HepG2 (cell line): Measurements from ENCODE around the gene ADAMTS16. TPM values are rescaled to one million over a fixed set of nuclear protein-coding genes. Genes with fewer than 3 reads are reported as not detected.

Experiments
- ATAC-seq: fragments of 200-7000 bp; cut with Tn5 transposase; 3 replicates; pipeline ENCODE4 v1.9.1; 2020; ENCODE audit warnings: mild to moderate bottlenecking, moderate library complexity
- BruUV-seq: library from RNA; stranded (reverse); fragments of 400-500 nt; replicated peaks from 2 replicates; lab custom pipeline; 2021; lab: Mats Ljungman, UMichigan
- CTCF ChIA-PET: fragments of 300-600 bp; formaldehyde crosslinking; extraction: SDS; loops from one replicate; lab custom pipeline; 2021; ENCODE audit warnings: low total read pairs, inconsistent platforms, low intra/inter-chr PET ratio; lab: Yijun Ruan, JAX
- POLR2A ChIA-PET: fragments of 350-600 bp; sonication (Branson Sonifier 250); formaldehyde crosslinking; loops from one replicate; lab custom pipeline; 2020; ENCODE audit warnings: antibody characterized with exemption, inconsistent platforms; lab: Yijun Ruan, JAX
- DNase-seq: peaks from one replicate; pipeline ENCODE4 v3.0.0-alpha.2; 2015; ENCODE audit warnings: low spot score
- FAIRE-seq: peaks from 3 replicates; lab custom pipeline; 2011; peaks lifted over from hg19 to GRCh38; lab: Jason Lieb, UNC
- H2AFZ ChIP-seq: one replicate; pipeline ENCODE4 v1.6.1; 2011; ENCODE audit warnings: low read length, inconsistent platforms
- H3K27ac ChIP-seq: fragments of 300-600 bp; 3 replicates; pipeline ENCODE4 v1.8.0; 2011; ENCODE audit warnings: mixed run types, mild to moderate bottlenecking, mixed read lengths, low read length, inconsistent platforms; ENCODE audit not compliant: insufficient read depth; ENCODE audit errors: extremely low read length
- H3K27me3 ChIP-seq, 2 experiments: fragments of 200-600 bp in 1 of 2; 2 replicates in 1 of 2; 3 replicates in 1 of 2; pipeline versions ENCODE4 v1.6.0 to v1.8.0; 2011; ENCODE audit warnings: low read length in 2 of 2, mild to moderate bottlenecking in 2 of 2, moderate library complexity in 2 of 2, inconsistent platforms in 1 of 2; ENCODE audit not compliant: insufficient read depth in 2 of 2, control insufficient read depth in 1 of 2
- H3K36me3 ChIP-seq, 2 experiments: fragments of 200-600 bp in 1 of 2; replicated peaks in 1 of 2; 2 replicates in 1 of 2; 3 replicates in 1 of 2; pipeline versions ENCODE4 v1.5.1 to v1.8.0; 2011; ENCODE audit warnings: low read length in 2 of 2, inconsistent platforms in 1 of 2; ENCODE audit not compliant: insufficient read depth in 2 of 2, control insufficient read depth in 1 of 2
- H3K4me1 ChIP-seq: 2 replicates; pipeline ENCODE4 v1.5.1; 2012; ENCODE audit warnings: low read length, inconsistent platforms; ENCODE audit not compliant: insufficient read depth
- H3K4me2 ChIP-seq: 2 replicates; pipeline ENCODE4 v1.6.0; 2011; ENCODE audit warnings: low read depth, low read length, inconsistent platforms
- H3K4me3 ChIP-seq, 3 experiments: fragments of 200-600 bp in 1 of 3; sonication (generic), shearing (Covaris generic) in 1 of 3; replicated peaks in 1 of 3; 2 replicates each; pipeline ENCODE4 v1.5.1; 2011 to 2016; ENCODE audit warnings: low read length in 3 of 3, inconsistent platforms in 2 of 3, low read depth in 2 of 3, mild to moderate bottlenecking in 2 of 3, control low read depth in 1 of 3, mixed read lengths in 1 of 3; ENCODE audit not compliant: insufficient read depth in 1 of 3
- H3K79me2 ChIP-seq: one replicate; pipeline ENCODE4 v1.6.1; 2011; ENCODE audit warnings: low read length, inconsistent platforms; ENCODE audit not compliant: insufficient read depth
- H3K9ac ChIP-seq: 2 replicates; pipeline ENCODE4 v1.6.0; 2011; ENCODE audit warnings: mild to moderate bottlenecking, low read depth, low read length, inconsistent platforms; ENCODE audit not compliant: insufficient read depth
- H3K9me3 ChIP-seq: 2 replicates; pipeline ENCODE4 v1.5.1; 2012; ENCODE audit warnings: mild to moderate bottlenecking, low read length
- H4K20me1 ChIP-seq: 2 replicates; pipeline ENCODE4 v1.6.0; 2011; ENCODE audit warnings: inconsistent platforms, mild to moderate bottlenecking, low read length, moderate library complexity; ENCODE audit not compliant: insufficient read depth
- HNRNPL ChIP-seq: fragments of 200-400 bp; formaldehyde crosslinking; IDR thresholded peaks from 2 replicates; pipeline ENCODE4 v1.6.1; 2017; ENCODE audit warnings: mild to moderate bottlenecking, low read depth, low read length
- MZF1 ChIP-seq: sonication (generic); formaldehyde crosslinking; IDR thresholded peaks from 2 replicates; pipeline ENCODE4 v1.8.1; 2023; ENCODE audit warnings: mild to moderate bottlenecking, missing genetic modification reagents, borderline replicate concordance
- SMAD3 ChIP-seq: sonication (generic); formaldehyde crosslinking; IDR thresholded peaks from 2 replicates; pipeline ENCODE4 v1.4.0; 2020; ENCODE audit warnings: missing genetic modification reagents
- SMAD9 ChIP-seq: sonication (generic); formaldehyde crosslinking; IDR thresholded peaks from 2 replicates; pipeline ENCODE4 v1.5.1; 2020; ENCODE audit warnings: mild to moderate bottlenecking, missing genetic modification reagents
- SMARCE1 ChIP-seq: fragments of 450-650 bp; IDR thresholded peaks from 2 replicates; pipeline ENCODE4 v1.6.1; 2017; ENCODE audit warnings: borderline replicate concordance
- SP4 ChIP-seq: sonication (generic); formaldehyde crosslinking; IDR thresholded peaks from 2 replicates; pipeline ENCODE4 v1.8.1; 2023; ENCODE audit warnings: mild to moderate bottlenecking, missing genetic modification reagents
- SRF ChIP-seq: IDR thresholded peaks from 2 replicates; pipeline ENCODE4 v1.6.1; 2011; ENCODE audit warnings: mild to moderate bottlenecking, low read depth, low read length, moderate library complexity
- XBP1 ChIP-seq: sonication (generic); formaldehyde crosslinking; IDR thresholded peaks from 2 replicates; pipeline ENCODE4 v1.5.0; 2020; ENCODE audit warnings: missing genetic modification reagents
- ZFP62 ChIP-seq: sonication (generic); formaldehyde crosslinking; IDR thresholded peaks from 2 replicates; pipeline ENCODE4 v1.4.0; 2020; ENCODE audit warnings: missing genetic modification reagents
- ZNF788 ChIP-seq: sonication (generic); formaldehyde crosslinking; IDR thresholded peaks from 2 replicates; pipeline ENCODE4 v1.5.0; 2020; ENCODE audit warnings: mild to moderate bottlenecking, missing genetic modification reagents, borderline replicate concordance
- ZNF879 ChIP-seq: sonication (generic); formaldehyde crosslinking; IDR thresholded peaks from 2 replicates; pipeline ENCODE4 v1.8.1; 2023; ENCODE audit warnings: missing genetic modification reagents
- ZSCAN12 ChIP-seq: sonication (generic); formaldehyde crosslinking; IDR thresholded peaks from 2 replicates; pipeline ENCODE4 v1.9.0; 2021; ENCODE audit warnings: mild to moderate bottlenecking, missing genetic modification reagents
- WGBS: methylation state at CpG from one replicate; pipeline ENCODE4 v1.1.6; 2017; ENCODE audit warnings: low lambda C conversion rate; 5-methylcytosine and 5-hydroxymethylcytosine counted together
- in situ Hi-C: cut with HindIII; loops from 2 replicates; pipeline ENCODE4 v1.10.0; 2017; ENCODE audit warnings: low pct_unique_long_range_greater_than_20kb; ENCODE audit not compliant: extremely low pct_ligation_motif_present
- intact Hi-C: fragments of 100-400 bp; cut with micrococcal nuclease; formaldehyde crosslinking; loops from one replicate; pipeline ENCODE4 v1.10.0; 2022; ENCODE audit not compliant: unreplicated experiment
- polyA plus RNA-seq, 8 experiments: library from polyadenylated mRNA; depleted of rRNA in 3 of 8; stranded (reverse) in 7 of 8; unstranded in 1 of 8; fragments of >200 nt; fragmentation: Illumina TruSeq in 4 of 8; extraction: Trizol in 4 of 8; gene quantifications; 2 replicates each; pipeline versions ENCODE4 v1.2.1 to v1.2.3, GENCODE V29; 2011 to 2016; ENCODE audit warnings: low read depth in 4 of 8, missing spikeins in 1 of 8, mixed read lengths in 1 of 8; ENCODE audit not compliant: insufficient read depth in 1 of 8
- total RNA-seq, 5 experiments: library from RNA; depleted of rRNA; stranded (reverse); fragments of >200 nt; fragmentation: Illumina TruSeq; extraction: Trizol; gene quantifications; 2 replicates each; pipeline ENCODE4 v1.2.3, GENCODE V29; 2016; ENCODE audit warnings: low read depth in 1 of 5
- TF ChIP-seq, protein P1 (sequence below): sonication (generic); IDR thresholded peaks from 2 replicates; pipeline ENCODE4 v1.6.1; 2016; ENCODE audit warnings: low read depth, borderline replicate concordance
- TF ChIP-seq, protein P2 (sequence below): sonication (generic); formaldehyde crosslinking; IDR thresholded peaks from 2 replicates; pipeline ENCODE4 v1.4.0; 2020; ENCODE audit warnings: missing genetic modification reagents, borderline replicate concordance
- TF ChIP-seq, protein P3 (sequence below): sonication (generic); formaldehyde crosslinking; IDR thresholded peaks from 2 replicates; pipeline ENCODE4 v1.5.0; 2020; ENCODE audit warnings: mild to moderate bottlenecking, missing genetic modification reagents

The ADAMTS16 gene
- total and polyA plus RNA-seq, 2 of the 13 experiments (the other 11 are each of a cell fraction or from before 2014, with no cell fraction given) = 0.02 to 0.03 TPM

DNA sequence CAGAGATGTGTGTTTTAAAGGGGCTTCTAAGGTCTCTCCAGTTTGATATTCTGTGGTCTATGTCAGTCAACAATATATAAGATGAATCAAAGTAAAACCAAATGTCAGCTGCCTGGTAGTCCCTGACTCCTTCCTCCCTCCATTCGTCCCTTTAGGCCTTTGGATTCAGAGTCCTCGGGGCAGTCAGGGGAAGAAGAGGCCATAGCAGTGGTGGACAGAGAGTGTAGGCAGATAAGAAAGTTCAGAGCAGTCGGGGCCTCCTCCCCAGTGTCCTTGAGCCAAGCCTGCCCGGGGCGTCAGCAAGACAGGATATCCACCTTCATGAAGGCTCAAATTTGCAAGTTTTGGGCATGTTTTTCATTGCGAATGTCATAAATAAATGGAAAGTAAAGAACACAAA lies 110.6 kb downstream of the ADAMTS16 start:
- Histone ChIP-seq H3K9ac (no peak overlapping the region), H3K27ac (no peak overlapping the region), H3K4me2 (no peak overlapping the region), H3K4me1 (no peaks in the 10 kb centered on the region), H4K20me1 (no peaks in the 10 kb centered on the region), H3K27me3 (no peaks in the 10 kb centered on the region), H3K9me3 (no peaks in the 10 kb centered on the region), H3K79me2 (no peaks in the 10 kb centered on the region), H2AFZ (no peak overlapping the region), H3K4me3 (no peak overlapping the region), H3K36me3 (no peaks in the 10 kb centered on the region)
- no peak for ATAC-seq
- in situ Hi-C loops = no loop called here
- ChIA-PET POLR2A (no interaction called here), CTCF (no interaction called here)
- BruUV-seq = no TSS peak
- intact Hi-C loops = no loop called here
- DNase-seq = no peak
- TF ChIP-seq ZFP62 (CRISPR knock-in tag) = no peak
- 41% methylated on average over 5 of the region's 6 CpGs for WGBS
- FAIRE-seq = no peak

DNA sequence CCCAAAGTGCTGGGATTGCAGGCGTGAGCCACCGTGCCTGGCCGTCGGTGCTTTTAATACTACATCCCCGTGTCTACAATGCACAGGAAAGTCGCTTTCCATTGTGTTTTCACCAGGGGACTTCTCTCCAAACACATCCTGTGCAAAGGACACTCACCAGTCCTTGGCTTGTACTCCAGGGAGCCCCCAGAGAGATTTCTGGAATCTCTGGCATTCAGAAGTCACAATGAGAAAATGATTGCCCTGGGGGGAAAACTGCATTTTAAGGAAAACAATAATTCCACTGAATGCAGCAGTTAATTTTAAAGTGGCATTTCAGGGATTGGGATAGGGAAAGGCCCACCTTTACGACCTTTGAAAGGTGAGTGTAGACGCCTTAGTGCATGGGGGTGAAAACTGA lies 112.0 kb downstream of the ADAMTS16 start:
- Histone ChIP-seq H3K4me1 (no peaks in the 10 kb centered on the region), H2AFZ (no peak overlapping the region), H3K27ac (no peak overlapping the region), H3K36me3 (no peaks in the 10 kb centered on the region), H3K9me3 (no peaks in the 10 kb centered on the region), H3K79me2 (no peaks in the 10 kb centered on the region), H3K27me3 (no peaks in the 10 kb centered on the region), H3K4me2 (no peak overlapping the region), H3K4me3 (no peak overlapping the region), H4K20me1 (no peaks in the 10 kb centered on the region), H3K9ac (no peak overlapping the region)
- ATAC-seq (no peak), DNase-seq (no peak), FAIRE-seq (no peak)
- in situ Hi-C loops = no loop called here
- intact Hi-C loops = no loop called here
- CTCF ChIA-PET = no interaction called here
- BruUV-seq = no TSS peak
- POLR2A ChIA-PET = no interaction called here
- 45% methylated on average over 8 of the region's 8 CpGs for WGBS
- TF ChIP-seq ZSCAN12 (CRISPR knock-in tag) = no peak
- no peak for TF ChIP-seq HNRNPL
- no peak for TF ChIP-seq SMAD3 (CRISPR knock-in tag)
- no peak for TF ChIP-seq SRF
- TF ChIP-seq SMARCE1 = no peak
- TF ChIP-seq SP4 (CRISPR knock-in tag) = no peak
- TF ChIP-seq, protein P1, sequence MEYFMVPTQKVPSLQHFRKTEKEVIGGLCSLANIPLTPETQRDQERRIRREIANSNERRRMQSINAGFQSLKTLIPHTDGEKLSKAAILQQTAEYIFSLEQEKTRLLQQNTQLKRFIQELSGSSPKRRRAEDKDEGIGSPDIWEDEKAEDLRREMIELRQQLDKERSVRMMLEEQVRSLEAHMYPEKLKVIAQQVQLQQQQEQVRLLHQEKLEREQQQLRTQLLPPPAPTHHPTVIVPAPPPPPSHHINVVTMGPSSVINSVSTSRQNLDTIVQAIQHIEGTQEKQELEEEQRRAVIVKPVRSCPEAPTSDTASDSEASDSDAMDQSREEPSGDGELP = no peak
- no peak for TF ChIP-seq ZNF879
- no peak for TF ChIP-seq XBP1 (CRISPR knock-in tag)
- TF ChIP-seq, protein P2, sequence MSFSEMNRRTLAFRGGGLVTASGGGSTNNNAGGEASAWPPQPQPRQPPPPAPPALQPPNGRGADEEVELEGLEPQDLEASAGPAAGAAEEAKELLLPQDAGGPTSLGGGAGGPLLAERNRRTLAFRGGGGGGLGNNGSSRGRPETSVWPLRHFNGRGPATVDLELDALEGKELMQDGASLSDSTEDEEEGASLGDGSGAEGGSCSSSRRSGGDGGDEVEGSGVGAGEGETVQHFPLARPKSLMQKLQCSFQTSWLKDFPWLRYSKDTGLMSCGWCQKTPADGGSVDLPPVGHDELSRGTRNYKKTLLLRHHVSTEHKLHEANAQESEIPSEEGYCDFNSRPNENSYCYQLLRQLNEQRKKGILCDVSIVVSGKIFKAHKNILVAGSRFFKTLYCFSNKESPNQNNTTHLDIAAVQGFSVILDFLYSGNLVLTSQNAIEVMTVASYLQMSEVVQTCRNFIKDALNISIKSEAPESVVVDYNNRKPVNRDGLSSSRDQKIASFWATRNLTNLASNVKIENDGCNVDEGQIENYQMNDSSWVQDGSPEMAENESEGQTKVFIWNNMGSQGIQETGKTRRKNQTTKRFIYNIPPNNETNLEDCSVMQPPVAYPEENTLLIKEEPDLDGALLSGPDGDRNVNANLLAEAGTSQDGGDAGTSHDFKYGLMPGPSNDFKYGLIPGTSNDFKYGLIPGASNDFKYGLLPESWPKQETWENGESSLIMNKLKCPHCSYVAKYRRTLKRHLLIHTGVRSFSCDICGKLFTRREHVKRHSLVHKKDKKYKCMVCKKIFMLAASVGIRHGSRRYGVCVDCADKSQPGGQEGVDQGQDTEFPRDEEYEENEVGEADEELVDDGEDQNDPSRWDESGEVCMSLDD = no peak
- no peak for TF ChIP-seq SMAD9 (CRISPR knock-in tag)
- TF ChIP-seq, protein P3, sequence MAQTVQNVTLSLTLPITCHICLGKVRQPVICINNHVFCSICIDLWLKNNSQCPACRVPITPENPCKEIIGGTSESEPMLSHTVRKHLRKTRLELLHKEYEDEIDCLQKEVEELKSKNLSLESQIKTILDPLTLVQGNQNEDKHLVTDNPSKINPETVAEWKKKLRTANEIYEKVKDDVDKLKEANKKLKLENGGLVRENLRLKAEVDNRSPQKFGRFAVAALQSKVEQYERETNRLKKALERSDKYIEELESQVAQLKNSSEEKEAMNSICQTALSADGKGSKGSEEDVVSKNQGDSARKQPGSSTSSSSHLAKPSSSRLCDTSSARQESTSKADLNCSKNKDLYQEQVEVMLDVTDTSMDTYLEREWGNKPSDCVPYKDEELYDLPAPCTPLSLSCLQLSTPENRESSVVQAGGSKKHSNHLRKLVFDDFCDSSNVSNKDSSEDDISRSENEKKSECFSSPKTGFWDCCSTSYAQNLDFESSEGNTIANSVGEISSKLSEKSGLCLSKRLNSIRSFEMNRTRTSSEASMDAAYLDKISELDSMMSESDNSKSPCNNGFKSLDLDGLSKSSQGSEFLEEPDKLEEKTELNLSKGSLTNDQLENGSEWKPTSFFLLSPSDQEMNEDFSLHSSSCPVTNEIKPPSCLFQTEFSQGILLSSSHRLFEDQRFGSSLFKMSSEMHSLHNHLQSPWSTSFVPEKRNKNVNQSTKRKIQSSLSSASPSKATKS (CRISPR knock-in tag) = no peak
- TF ChIP-seq MZF1 = no peak
- no peak for TF ChIP-seq ZNF788 (CRISPR knock-in tag)
